Uterus (tissue), 4 donors: Measurements from ENCODE around the gene SLC25A21. TPM values are rescaled to one million over a fixed set of nuclear protein-coding genes. Genes with fewer than 3 reads are reported as not detected.

ENCODE experiments used
- DNase-seq, 2 donors: peaks; one replicate each; pipeline ENCODE4 v3.0.0-alpha.2; 2019 to 2020
- H3K27ac ChIP-seq, 2 donors: fragments of 200-600 bp; sonication (generic); 1 replicate in 1 of 2; 2 replicates in 1 of 2; pipeline ENCODE4 v1.5.1; 2016 to 2018
- H3K27me3 ChIP-seq, 2 donors: fragments of 200-600 bp; sonication (generic); one replicate each; pipeline ENCODE4 v1.5.1; 2018 to 2019; ENCODE audit warnings: control low read depth in 1 of 2
- H3K36me3 ChIP-seq, 2 donors: fragments of 200-600 bp; sonication (generic); one replicate each; pipeline ENCODE4 v1.5.1; 2019; ENCODE audit warnings: control low read depth in 1 of 2
- H3K4me1 ChIP-seq, 2 donors: fragments of 200-600 bp; sonication (generic); one replicate each; pipeline ENCODE4 v1.5.1; 2018 to 2019; ENCODE audit warnings: control low read depth in 1 of 2
- H3K4me3 ChIP-seq, 2 donors: fragments of 200-600 bp; sonication (generic); 1 replicate in 1 of 2; 2 replicates in 1 of 2; pipeline ENCODE4 v1.5.1; 2018 to 2019; ENCODE audit warnings: mild to moderate bottlenecking in 1 of 2
- H3K9me3 ChIP-seq, 2 donors: fragments of 200-600 bp; sonication (generic); one replicate each; pipeline ENCODE4 v1.5.1; 2019; ENCODE audit warnings: control low read depth in 1 of 2
- CTCF ChIP-seq, 4 experiments: fragments of 200-600 bp in 2 of 4; fragments of 450-650 bp in 2 of 4; sonication (generic) in 2 of 4; IDR thresholded peaks; one replicate each; pipeline ENCODE4 v1.5.1; 2016 to 2019; ENCODE audit warnings: antibody characterized with exemption in 4 of 4, mild to moderate bottlenecking in 2 of 4, moderate library complexity in 1 of 4
- POLR2A ChIP-seq, 2 donors: fragments of 450-650 bp; IDR thresholded peaks; one replicate each; pipeline ENCODE4 v1.6.1; 2016; ENCODE audit warnings: antibody characterized with exemption in 2 of 2, mild to moderate bottlenecking in 1 of 2, moderate library complexity in 1 of 2
- intact Hi-C: fragments of 100-400 bp; cut with DNase I; formaldehyde crosslinking; loops from one replicate; pipeline ENCODE4 v1.15.1; 2023; ENCODE audit warnings: low total_unique reads
- total RNA-seq, 4 donors: library from RNA; depleted of rRNA in 3 of 4; stranded (reverse); fragments of >200 nt in 3 of 4; gene quantifications; one replicate each; pipeline versions ENCODE4 v1.1.0 to v1.2.4, GENCODE V29; 2014 to 2023
- donor health status: DM: yes; HTN: yes; CAD: no.

SLC25A21 gene
- total RNA-seq, 4 donors from 2014 or later: under 0.01 to 3.0 (median 2.0) TPM; not detected in 1

- no peaks in the 10 kb centered on the region for H3K9me3 ChIP-seq
- H3K36me3 ChIP-seq: no peaks in the 10 kb centered on the region
- H3K4me3 ChIP-seq: no peak overlapping the region
- no peaks in the 10 kb centered on the region for H3K4me1 ChIP-seq
- no peak for DNase-seq
- intact Hi-C loops: no loop called here
- no peak for TF ChIP-seq POLR2A (IDR thresholded peaks at IDR 0.05)
- no peak for TF ChIP-seq CTCF (IDR thresholded peaks at IDR 0.05)
- H3K27ac ChIP-seq: no peak overlapping the region
- no peaks in the 10 kb centered on the region for H3K27me3 ChIP-seq
Measured at GRCh38 chr14:36856095-36856878, 316.1 kb downstream of the SLC25A21 start.

GRCh38 chr14:36855396-36855795 is 317.0 kb downstream of the SLC25A21 start:
- Histone ChIP-seq H3K9me3 (no peaks in the 10 kb centered on the region), H3K36me3 (no peaks in the 10 kb centered on the region), H3K4me1 (no peaks in the 10 kb centered on the region), H3K27ac (no peak overlapping the region), H3K4me3 (no peak overlapping the region), H3K27me3 (no peaks in the 10 kb centered on the region)
- DNase-seq: no peak
- intact Hi-C loops: no loop called here
- TF ChIP-seq POLR2A (IDR thresholded peaks at IDR 0.05) (no peak), CTCF (IDR thresholded peaks at IDR 0.05) (no peak)

- DNase-seq: no peak
- Histone ChIP-seq H3K36me3 (no peaks in the 10 kb centered on the region), H3K27me3 (no peaks in the 10 kb centered on the region), H3K9me3 (no peaks in the 10 kb centered on the region), H3K27ac (no peak overlapping the region), H3K4me3 (no peak overlapping the region), H3K4me1 (no peaks in the 10 kb centered on the region)
- no peak for TF ChIP-seq POLR2A (IDR thresholded peaks at IDR 0.05)
- intact Hi-C loops: no loop called here
Measured at GRCh38 chr14:36852981-36853691, 319.3 kb downstream of the SLC25A21 start.

GRCh38 chr14:36848213-36848612 is 324.2 kb downstream of the SLC25A21 start:
- intact Hi-C loops: no loop called here
- Histone ChIP-seq H3K27me3 (no peaks in the 10 kb centered on the region), H3K4me1 (no peaks in the 10 kb centered on the region), H3K4me3 (no peak overlapping the region), H3K27ac (no peak overlapping the region), H3K36me3 (no peaks in the 10 kb centered on the region), H3K9me3 (no peaks in the 10 kb centered on the region)
- no peak for DNase-seq
- no peak for TF ChIP-seq POLR2A (IDR thresholded peaks at IDR 0.05)

- Histone ChIP-seq H3K27me3 (no peaks in the 10 kb centered on the region), H3K4me1 (no peaks in the 10 kb centered on the region), H3K36me3 (no peaks in the 10 kb centered on the region), H3K27ac (no peak overlapping the region), H3K4me3 (no peak overlapping the region), H3K9me3 (no peaks in the 10 kb centered on the region)
- DNase-seq: no peak
- TF ChIP-seq POLR2A (IDR thresholded peaks at IDR 0.05) (no peak), CTCF (IDR thresholded peaks at IDR 0.05) (no peak)
- intact Hi-C loops: no loop called here
Measured at GRCh38 chr14:36847366-36847765, 325.0 kb downstream of the SLC25A21 start.

GRCh38 chr14:36845356-36846012 is 326.9 kb downstream of the SLC25A21 start:
- Histone ChIP-seq H3K4me3 (no peak overlapping the region), H3K36me3 (no peaks in the 10 kb centered on the region), H3K27ac (no peak overlapping the region), H3K27me3 (no peaks in the 10 kb centered on the region), H3K9me3 (no peaks in the 10 kb centered on the region), H3K4me1 (no peaks in the 10 kb centered on the region)
- intact Hi-C loops: no loop called here
- TF ChIP-seq POLR2A (IDR thresholded peaks at IDR 0.05) (no peak), CTCF (IDR thresholded peaks at IDR 0.05) (no peak)
- DNase-seq: no peak
